SJSA1 (cell line): ENCODE data around the gene LY6G6F. TPM values are rescaled to one million over a fixed set of nuclear protein-coding genes. Genes with fewer than 3 reads are reported as not detected.
"Not testable (repeated sequence)": the region's sequence is repeated elsewhere in the genome, so short reads cannot be mapped to it uniquely, and the experiment has no call there.

ENCODE experiments used
- DNase-seq, 2 experiments: peaks; one replicate each; pipeline ENCODE4 v3.0.0-alpha.2; 2015 to 2020; ENCODE audit warnings: low spot score in 2 of 2, low read depth in 1 of 2
- H3K27ac ChIP-seq: fragments of 250-450 bp; sonication (Bioruptor Pico); 2 replicates; pipeline ENCODE4 v1.5.1; 2020; ENCODE audit warnings: mild to moderate bottlenecking, moderate library complexity
- H3K27me3 ChIP-seq: fragments of 250-450 bp; sonication (Bioruptor Pico); replicated peaks from 2 replicates; pipeline ENCODE4 v1.5.1; 2020; ENCODE audit warnings: mild to moderate bottlenecking, moderate library complexity
- H3K36me3 ChIP-seq: fragments of 250-450 bp; sonication (Bioruptor Pico); 2 replicates; pipeline ENCODE4 v1.5.1; 2020; ENCODE audit warnings: mild to moderate bottlenecking
- H3K4me1 ChIP-seq: fragments of 250-450 bp; sonication (Bioruptor Pico); replicated peaks from 2 replicates; pipeline ENCODE4 v1.6.1; 2021; ENCODE audit warnings: mild to moderate bottlenecking
- H3K4me3 ChIP-seq: fragments of 250-450 bp; sonication (Bioruptor Pico); 2 replicates; pipeline ENCODE4 v1.5.1; 2020; ENCODE audit warnings: mild to moderate bottlenecking
- H3K9me3 ChIP-seq: fragments of 250-450 bp; sonication (Bioruptor Pico); replicated peaks from 2 replicates; pipeline ENCODE4 v1.5.1; 2020; ENCODE audit warnings: mild to moderate bottlenecking
- total RNA-seq: library from RNA; depleted of rRNA; stranded (reverse); fragments of >200 nt; shearing (Covaris generic); gene quantifications from 2 replicates; pipeline ENCODE4 v1.2.3, GENCODE V29; 2014

The LY6G6F gene
- total RNA-seq, 1 experiment from 2014 or later: not detected

- peaks cover 21% of the 10 kb centered on the region for H3K4me1 ChIP-seq
- peak within 1 kb of the TSS; percentile 84 for H3K27ac ChIP-seq
- H3K27me3 ChIP-seq: no peaks in the 10 kb centered on the region
- peaks cover 14% of the 10 kb centered on the region for H3K36me3 ChIP-seq
- H3K4me3 ChIP-seq: peak within 1 kb of the TSS; percentile 65
- peak; percentile 95 to 99 for DNase-seq
- H3K9me3 ChIP-seq: no peaks in the 10 kb centered on the region
Observed at GRCh38 chr6:31702819-31703716, 3.6 kb upstream of the LY6G6F start, which contains the start of gene ABHD16A. Gene ABHD16A, minus strand, starts transcription at chr6:31703324. Its CDS starts 43 bp downstream, at chr6:31703281.

- H3K36me3 ChIP-seq: 0 out of 2 replicates have a peak, but pooled peaks cover 4% of the 10 kb centered on the region
- no peaks in the 10 kb centered on the region for H3K9me3 ChIP-seq
- H3K27me3 ChIP-seq: no peaks in the 10 kb centered on the region
- H3K27ac ChIP-seq: no peak overlapping the region
- H3K4me3 ChIP-seq: no peak overlapping the region
- DNase-seq: no peak
- peaks cover 21% of the 10 kb centered on the region for H3K4me1 ChIP-seq
Observed at GRCh38 chr6:31705931-31706330, 735 bp upstream of the LY6G6F start.

GRCh38 chr6:31707701-31708100, 1.0 kb downstream of the LY6G6F start:
- DNase-seq: no peak
- H3K27me3 ChIP-seq: no peaks in the 10 kb centered on the region
- peaks cover 15% of the 10 kb centered on the region for H3K4me1 ChIP-seq
- H3K36me3 ChIP-seq: no peaks in the 10 kb centered on the region
- no peak overlapping the region for H3K4me3 ChIP-seq
- H3K9me3 ChIP-seq: no peaks in the 10 kb centered on the region
- H3K27ac ChIP-seq: no peak overlapping the region

- Histone ChIP-seq H3K4me1 (peaks cover 15% of the 10 kb centered on the region), H3K27me3 (no peaks in the 10 kb centered on the region), H3K36me3 (no peaks in the 10 kb centered on the region), H3K27ac (no peak overlapping the region), H3K9me3 (no peaks in the 10 kb centered on the region), H3K4me3 (no peak overlapping the region)
- DNase-seq: no peak
Observed at GRCh38 chr6:31708224-31708623, 1.6 kb downstream of the LY6G6F start.

- not testable (repeated sequence) for DNase-seq, H3K4me3 ChIP-seq, H3K36me3 ChIP-seq, H3K4me1 ChIP-seq, H3K9me3 ChIP-seq, H3K27ac ChIP-seq, H3K27me3 ChIP-seq
Observed at GRCh38 chr6:31709157-31709556, 2.5 kb downstream of the LY6G6F start.

- Histone ChIP-seq H3K4me1 (peaks cover 3% of the 10 kb centered on the region; the same call in 1 of the 2 replicates), H3K27ac (no peak overlapping the region), H3K4me3 (no peak overlapping the region), H3K9me3 (no peaks in the 10 kb centered on the region), H3K36me3 (no peaks in the 10 kb centered on the region), H3K27me3 (no peaks in the 10 kb centered on the region)
- DNase-seq: no peak
Observed at GRCh38 chr6:31710523-31711219, 4.0 kb downstream of the LY6G6F start.

GRCh38 chr6:31711233-31711632, 4.6 kb downstream of the LY6G6F start:
- no peaks in the 10 kb centered on the region for H3K9me3 ChIP-seq
- no peak overlapping the region for H3K27ac ChIP-seq
- no peak overlapping the region for H3K4me3 ChIP-seq
- no peaks in the 10 kb centered on the region for H3K27me3 ChIP-seq
- no peaks in the 10 kb centered on the region for H3K36me3 ChIP-seq
- peaks cover 3% of the 10 kb centered on the region; the same call in 1 of the 2 replicates for H3K4me1 ChIP-seq
- no peak for DNase-seq

- H3K9me3 ChIP-seq: no peaks in the 10 kb centered on the region
- DNase-seq: no peak
- H3K4me1 ChIP-seq: peaks cover 3% of the 10 kb centered on the region; the same call in 1 of the 2 replicates
- no peak overlapping the region for H3K27ac ChIP-seq
- H3K36me3 ChIP-seq: no peaks in the 10 kb centered on the region
- no peak overlapping the region for H3K4me3 ChIP-seq
- H3K27me3 ChIP-seq: no peaks in the 10 kb centered on the region
Observed at GRCh38 chr6:31712296-31712695, 5.6 kb downstream of the LY6G6F start.

GRCh38 chr6:31713465-31713864, 6.8 kb downstream of the LY6G6F start:
- no peaks in the 10 kb centered on the region for H3K27me3 ChIP-seq
- peaks cover 3% of the 10 kb centered on the region; the same call in 1 of the 2 replicates for H3K4me1 ChIP-seq
- H3K36me3 ChIP-seq: no peaks in the 10 kb centered on the region
- H3K27ac ChIP-seq: no peak overlapping the region
- H3K9me3 ChIP-seq: no peaks in the 10 kb centered on the region
- H3K4me3 ChIP-seq: no peak overlapping the region
- no peak for DNase-seq

- no peak overlapping the region for H3K27ac ChIP-seq
- no peaks in the 10 kb centered on the region for H3K36me3 ChIP-seq
- H3K4me3 ChIP-seq: no peak overlapping the region
- no peaks in the 10 kb centered on the region for H3K27me3 ChIP-seq
- no peaks in the 10 kb centered on the region for H3K9me3 ChIP-seq
- DNase-seq: no peak
- H3K4me1 ChIP-seq: peaks cover 3% of the 10 kb centered on the region; the same call in 1 of the 2 replicates
Observed at GRCh38 chr6:31713991-31714684, 7.5 kb downstream of the LY6G6F start.

GRCh38 chr6:31715022-31715958, 8.6 kb downstream of the LY6G6F start, which contains the start of gene LY6G6D:
Gene LY6G6D, plus strand, starts transcription at chr6:31715348. Its CDS starts 8 bp downstream, at chr6:31715356.
- no peak for DNase-seq
- Histone ChIP-seq H3K4me3 (no peak within 1 kb of the TSS), H3K36me3 (no peaks in the 10 kb centered on the region), H3K27ac (no peak within 1 kb of the TSS), H3K4me1 (peaks cover 3% of the 10 kb centered on the region; the same call in 1 of the 2 replicates), H3K27me3 (no peaks in the 10 kb centered on the region), H3K9me3 (no peaks in the 10 kb centered on the region)

GRCh38 chr6:31717499-31718222, 11.0 kb downstream of the LY6G6F start:
- H3K27me3 ChIP-seq: no peaks in the 10 kb centered on the region
- no peak overlapping the region for H3K27ac ChIP-seq
- H3K36me3 ChIP-seq: no peaks in the 10 kb centered on the region
- no peak for DNase-seq
- H3K4me3 ChIP-seq: no peak overlapping the region
- peaks cover 3% of the 10 kb centered on the region; the same call in 1 of the 2 replicates for H3K4me1 ChIP-seq
- H3K9me3 ChIP-seq: no peaks in the 10 kb centered on the region
